Duodenal mucosa (tissue), 2 donors: Measurements from ENCODE around the gene MANEAL.
"Not testable (repeated sequence)": the region's sequence is repeated elsewhere in the genome, so short reads cannot be mapped to it uniquely, and the experiment has no call there.

Experiments used
- H3K27ac ChIP-seq: one replicate; pipeline ENCODE4 v1.7.0; 2013; ENCODE audit warnings: low read depth, low read length
- H3K27me3 ChIP-seq, 2 donors: one replicate each; pipeline ENCODE4 v1.7.0; 2013; ENCODE audit warnings: low read length in 2 of 2, control low read depth in 1 of 2; ENCODE audit not compliant: insufficient read depth in 2 of 2, control insufficient read depth in 1 of 2
- H3K36me3 ChIP-seq, 2 donors: one replicate each; pipeline ENCODE4 v1.7.0; 2013; ENCODE audit warnings: low read length in 2 of 2, control low read depth in 1 of 2; ENCODE audit not compliant: insufficient read depth in 2 of 2, control insufficient read depth in 1 of 2
- H3K4me1 ChIP-seq, 2 donors: one replicate each; pipeline ENCODE4 v1.7.0; 2013; ENCODE audit warnings: low read length in 2 of 2, control low read depth in 1 of 2; ENCODE audit not compliant: insufficient read depth in 2 of 2, control insufficient read depth in 1 of 2
- H3K4me3 ChIP-seq, 2 donors: one replicate each; pipeline ENCODE4 v1.7.0; 2013; ENCODE audit warnings: low read length in 2 of 2, low read depth in 1 of 2
- H3K9ac ChIP-seq, 2 donors: one replicate each; pipeline ENCODE4 v1.7.0; 2013; ENCODE audit warnings: low read length in 2 of 2, low read depth in 1 of 2
- H3K9me3 ChIP-seq, 2 donors: one replicate each; pipeline ENCODE4 v1.7.0; 2013; ENCODE audit warnings: low read length in 2 of 2, control low read depth in 1 of 2; ENCODE audit not compliant: control insufficient read depth in 1 of 2

The MANEAL gene

GRCh38 chr1:37761416-37762095, 32.1 kb upstream of the MANEAL start:
- Histone ChIP-seq H3K4me1 (no peaks in the 10 kb centered on the region), H3K27me3 (peaks cover 36 to 46% of the 10 kb centered on the region in 2 donors), H3K4me3 (no peak overlapping the region), H3K27ac (no peak overlapping the region), H3K9me3 (no peaks in the 10 kb centered on the region), H3K36me3 (no peaks in the 10 kb centered on the region), H3K9ac (no peak overlapping the region)

GRCh38 chr1:37762516-37762915, 31.1 kb upstream of the MANEAL start:
- no peaks in the 10 kb centered on the region for H3K4me1 ChIP-seq
- no peak overlapping the region for H3K4me3 ChIP-seq
- no peaks in the 10 kb centered on the region for H3K9me3 ChIP-seq
- H3K27me3 ChIP-seq = peaks cover 45 to 53% of the 10 kb centered on the region in 2 donors
- no peak overlapping the region for H3K27ac ChIP-seq
- H3K9ac ChIP-seq = no peak overlapping the region
- H3K36me3 ChIP-seq = no peaks in the 10 kb centered on the region

- Histone ChIP-seq H3K36me3 (no peaks in the 10 kb centered on the region), H3K9me3 (no peaks in the 10 kb centered on the region), H3K9ac (no peak overlapping the region), H3K27me3 (peaks cover 38 to 59% of the 10 kb centered on the region in 2 donors), H3K27ac (no peak overlapping the region), H3K4me3 (no peak overlapping the region), H3K4me1 (no peaks in the 10 kb centered on the region)
Measured at GRCh38 chr1:37763791-37764413, 29.7 kb upstream of the MANEAL start.

GRCh38 chr1:37764414-37764825, 29.2 kb upstream of the MANEAL start:
- Histone ChIP-seq H3K9me3 (no peaks in the 10 kb centered on the region), H3K4me3 (no peak overlapping the region), H3K27me3 (peaks cover 35 to 62% of the 10 kb centered on the region in 2 donors), H3K36me3 (no peaks in the 10 kb centered on the region), H3K9ac (no peak overlapping the region), H3K27ac (no peak overlapping the region), H3K4me1 (no peaks in the 10 kb centered on the region)

- Histone ChIP-seq H3K27me3 (peaks cover 35 to 64% of the 10 kb centered on the region in 2 donors), H3K27ac (no peak within 1 kb of the TSS), H3K4me3 (peak within 1 kb of the TSS; percentile 21 to 29), H3K9ac (no peak within 1 kb of the TSS), H3K4me1 (no peaks in the 10 kb centered on the region), H3K9me3 (no peaks in the 10 kb centered on the region), H3K36me3 (no peaks in the 10 kb centered on the region)
Measured at GRCh38 chr1:37764888-37765441, 28.7 kb upstream of the MANEAL start, which contains the start of gene EPHA10. TSS of gene EPHA10 (minus strand) at chr1:37765120. CDS start at chr1:37765066, 54 bp downstream.

- H3K27me3 ChIP-seq = peaks cover 35 to 61% of the 10 kb centered on the region in 2 donors
- no peak overlapping the region for H3K9ac ChIP-seq
- peak overlapping the region; percentile 21 to 29 for H3K4me3 ChIP-seq
- no peaks in the 10 kb centered on the region for H3K9me3 ChIP-seq
- H3K4me1 ChIP-seq = no peaks in the 10 kb centered on the region
- H3K36me3 ChIP-seq = no peaks in the 10 kb centered on the region
- no peak overlapping the region for H3K27ac ChIP-seq
Measured at GRCh38 chr1:37765916-37766664, 27.6 kb upstream of the MANEAL start.

- Histone ChIP-seq H3K27me3 (peaks cover 35 to 58% of the 10 kb centered on the region in 2 donors), H3K27ac (no peak overlapping the region), H3K4me1 (no peaks in the 10 kb centered on the region), H3K36me3 (no peaks in the 10 kb centered on the region), H3K9ac (no peak overlapping the region), H3K4me3 (no peak overlapping the region), H3K9me3 (no peaks in the 10 kb centered on the region)
Measured at GRCh38 chr1:37767488-37767887, 26.2 kb upstream of the MANEAL start.

GRCh38 chr1:37771440-37771839, 22.2 kb upstream of the MANEAL start:
- H3K4me3 ChIP-seq, H3K9me3 ChIP-seq, H3K9ac ChIP-seq, H3K36me3 ChIP-seq, H3K4me1 ChIP-seq, H3K27ac ChIP-seq: not testable (repeated sequence)
- peaks cover 10 to 21% of the 10 kb centered on the region in 2 donors for H3K27me3 ChIP-seq

GRCh38 chr1:37776946-37777516, 16.6 kb upstream of the MANEAL start:
- no peaks in the 10 kb centered on the region for H3K27me3 ChIP-seq
- H3K4me3 ChIP-seq = no peak overlapping the region
- no peak overlapping the region for H3K9ac ChIP-seq

More at GRCh38 chr1:37776946-37777516, 16.6 kb upstream of the MANEAL start:
- Histone ChIP-seq H3K9me3 (no peaks in the 10 kb centered on the region), H3K27ac (no peak overlapping the region), H3K36me3 (no peaks in the 10 kb centered on the region), H3K4me1 (peaks cover 5% of the 10 kb centered on the region in 2 donors)
